GM21717 (cell line): ENCODE results near the gene MYT1.
"Not testable (repeated sequence)": the region's sequence is repeated elsewhere in the genome, so short reads cannot be mapped to it uniquely, and the experiment has no call there.

ENCODE experiments used
- ATAC-seq: cut with Tn5 transposase; IDR thresholded peaks from one replicate; pipeline ENCODE4 v1.9.1; 2021; ENCODE audit warnings: mild to moderate bottlenecking, moderate library complexity; ENCODE audit not compliant: unreplicated experiment

MYT1 gene

GRCh38 chr20:64228751-64229506 is 64.7 kb downstream of the MYT1 start:
- ATAC-seq = no peak

GRCh38 chr20:64229507-64230061 is 65.3 kb downstream of the MYT1 start:
- no peak for ATAC-seq

GRCh38 chr20:64230461-64231145 is 66.4 kb downstream of the MYT1 start:
- no peak for ATAC-seq

- ATAC-seq = no peak
Observed at GRCh38 chr20:64231621-64232550, 67.6 kb downstream of the MYT1 start.

GRCh38 chr20:64232794-64233193 is 68.5 kb downstream of the MYT1 start:
- ATAC-seq = no peak

GRCh38 chr20:64233725-64234124 is 69.5 kb downstream of the MYT1 start:
- no peak for ATAC-seq

GRCh38 chr20:64234291-64234791 is 70.1 kb downstream of the MYT1 start:
- no peak for ATAC-seq

GRCh38 chr20:64234921-64235565 is 70.8 kb downstream of the MYT1 start:
- not testable (repeated sequence) for ATAC-seq

GRCh38 chr20:64236137-64237088 is 72.2 kb downstream of the MYT1 start:
- no peak for ATAC-seq

GRCh38 chr20:64237316-64237715 is 73.1 kb downstream of the MYT1 start:
- ATAC-seq = no peak

GRCh38 chr20:64238115-64238825 is 74.0 kb downstream of the MYT1 start:
- ATAC-seq = no peak

GRCh38 chr20:64238851-64239387 is 74.7 kb downstream of the MYT1 start:
- ATAC-seq = no peak

- ATAC-seq = no peak
Observed at GRCh38 chr20:64239449-64240242, 75.4 kb downstream of the MYT1 start.

- ATAC-seq = no peak
Observed at GRCh38 chr20:64240243-64241015, 76.2 kb downstream of the MYT1 start.

- ATAC-seq = no peak
Observed at GRCh38 chr20:64241061-64241460, 76.8 kb downstream of the MYT1 start.

GRCh38 chr20:64242003-64242796 is 77.9 kb downstream of the MYT1 start:
- ATAC-seq = no peak
